HG02981 (cell line): ENCODE results near the gene SLC43A1.

ENCODE experiments used
- ATAC-seq: cut with Tn5 transposase; IDR thresholded peaks from one replicate; pipeline ENCODE4 v1.9.1; 2021; ENCODE audit warnings: mild to moderate bottlenecking, moderate library complexity; ENCODE audit not compliant: unreplicated experiment

SLC43A1 gene

GRCh38 chr11:57499413-57499982, 16.0 kb downstream of the SLC43A1 start:
- peak; percentile 99 for ATAC-seq

DNA sequence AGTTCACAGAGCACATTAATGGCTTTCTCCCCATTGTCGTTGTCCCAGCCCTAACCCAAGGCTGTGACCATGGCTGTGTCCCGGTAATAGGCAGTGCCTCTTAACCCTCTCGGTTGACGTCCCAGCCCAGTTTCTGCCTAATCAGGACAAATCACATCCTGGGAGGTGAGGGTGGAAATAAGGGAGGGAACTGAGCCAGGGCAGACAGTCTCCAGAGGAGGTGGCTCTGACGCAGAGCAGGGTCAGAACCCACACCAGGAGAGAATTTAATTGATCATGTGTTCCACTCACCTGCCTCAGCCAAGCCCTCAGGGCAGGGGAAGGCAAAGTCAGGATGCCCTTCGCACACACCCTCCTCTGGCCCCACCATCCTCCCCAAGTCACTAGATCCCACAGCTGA, 17.0 kb downstream of the SLC43A1 start:
- no peak for ATAC-seq

GRCh38 chr11:57497303-57498247, 17.9 kb downstream of the SLC43A1 start:
- no peak for ATAC-seq

DNA sequence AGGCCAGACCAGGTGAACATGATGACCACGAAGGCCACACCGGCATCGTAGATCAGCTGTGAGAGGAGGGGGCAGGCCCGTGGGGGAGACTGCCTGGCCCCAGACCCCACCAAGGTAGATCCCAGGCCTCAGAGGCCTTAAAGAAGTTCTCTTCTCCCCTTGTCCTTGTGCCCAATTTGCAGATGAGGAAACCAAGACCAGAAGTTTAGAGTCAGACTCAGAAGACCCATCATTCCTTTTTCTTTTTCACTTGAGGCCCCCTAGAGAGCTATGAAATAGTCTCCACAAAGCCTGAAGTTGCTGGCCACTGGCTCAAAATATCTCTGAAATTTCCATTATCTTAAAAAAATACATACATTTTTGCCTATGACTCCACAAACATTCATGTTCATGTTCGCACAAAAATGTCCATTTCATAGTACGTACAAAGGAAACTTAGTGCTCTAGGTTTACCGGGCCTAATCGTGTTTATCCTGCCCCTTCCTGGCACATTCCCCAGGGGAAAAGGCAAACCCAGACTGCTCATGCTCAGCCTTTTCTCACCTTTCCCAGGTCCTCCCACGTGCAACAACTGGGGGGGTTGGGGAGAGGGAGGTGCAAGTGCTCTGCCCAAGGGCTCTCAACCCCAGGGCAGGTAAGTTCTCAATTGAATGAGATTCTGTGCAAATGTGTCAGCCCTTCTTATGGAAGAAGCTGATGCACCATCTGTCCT, 19.2 kb downstream of the SLC43A1 start:
- no peak for ATAC-seq

DNA sequence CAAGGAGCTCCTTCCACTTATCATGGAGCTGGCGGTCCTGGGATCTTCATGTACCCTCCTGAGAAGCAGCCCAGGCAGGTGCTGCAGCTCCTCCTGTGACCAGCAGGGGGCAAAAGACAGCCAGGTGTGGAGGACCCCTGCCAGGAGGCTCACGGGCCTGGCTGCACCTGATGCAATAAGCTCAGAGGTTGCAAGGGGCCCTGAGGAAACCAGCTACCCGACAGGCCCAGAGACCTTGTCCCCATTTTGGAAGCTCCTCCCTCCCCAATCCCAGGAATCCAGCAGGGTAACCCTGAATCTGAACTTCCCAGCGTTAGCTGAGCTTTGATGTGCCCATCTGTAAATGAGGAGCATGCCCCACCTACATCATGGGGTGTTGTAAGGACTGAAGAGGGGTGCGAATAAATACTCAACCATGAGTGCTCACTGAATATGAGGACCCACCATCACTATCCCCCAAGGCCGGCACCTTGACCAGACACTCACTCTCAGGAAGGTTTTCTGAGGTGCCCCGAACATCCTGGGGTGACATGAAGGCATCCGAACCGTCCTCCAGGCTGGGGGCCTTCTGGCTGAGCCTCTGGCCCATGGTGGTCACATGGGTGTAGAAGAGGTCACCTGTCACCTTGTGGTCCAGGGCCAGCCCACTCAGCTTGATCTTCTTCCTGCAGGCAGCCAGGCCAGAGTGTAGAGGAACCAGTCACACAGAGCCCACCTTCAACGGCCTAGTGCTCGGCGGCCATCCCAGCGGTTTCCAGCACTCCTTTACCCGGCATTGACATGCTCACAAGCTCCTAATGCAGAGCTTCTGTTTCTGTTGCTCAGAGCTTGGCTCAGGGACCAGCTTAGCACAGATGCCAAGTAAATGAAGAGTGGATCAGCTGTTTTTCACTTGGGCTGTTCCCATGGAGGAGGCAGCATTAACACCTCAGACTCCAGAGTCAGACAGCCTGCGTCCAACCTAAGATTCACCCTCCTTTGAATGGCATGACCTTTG, 21.7 kb downstream of the SLC43A1 start:
- ATAC-seq: no peak

- ATAC-seq: no peak
These were observed 24.0 kb downstream of the SLC43A1 start for GRCh38 chr11:57491371-57492061.

GRCh38 chr11:57490456-57491248, 24.9 kb downstream of the SLC43A1 start:
- no peak for ATAC-seq

- no peak for ATAC-seq
These were observed 27.4 kb downstream of the SLC43A1 start for GRCh38 chr11:57487920-57488659.

DNA sequence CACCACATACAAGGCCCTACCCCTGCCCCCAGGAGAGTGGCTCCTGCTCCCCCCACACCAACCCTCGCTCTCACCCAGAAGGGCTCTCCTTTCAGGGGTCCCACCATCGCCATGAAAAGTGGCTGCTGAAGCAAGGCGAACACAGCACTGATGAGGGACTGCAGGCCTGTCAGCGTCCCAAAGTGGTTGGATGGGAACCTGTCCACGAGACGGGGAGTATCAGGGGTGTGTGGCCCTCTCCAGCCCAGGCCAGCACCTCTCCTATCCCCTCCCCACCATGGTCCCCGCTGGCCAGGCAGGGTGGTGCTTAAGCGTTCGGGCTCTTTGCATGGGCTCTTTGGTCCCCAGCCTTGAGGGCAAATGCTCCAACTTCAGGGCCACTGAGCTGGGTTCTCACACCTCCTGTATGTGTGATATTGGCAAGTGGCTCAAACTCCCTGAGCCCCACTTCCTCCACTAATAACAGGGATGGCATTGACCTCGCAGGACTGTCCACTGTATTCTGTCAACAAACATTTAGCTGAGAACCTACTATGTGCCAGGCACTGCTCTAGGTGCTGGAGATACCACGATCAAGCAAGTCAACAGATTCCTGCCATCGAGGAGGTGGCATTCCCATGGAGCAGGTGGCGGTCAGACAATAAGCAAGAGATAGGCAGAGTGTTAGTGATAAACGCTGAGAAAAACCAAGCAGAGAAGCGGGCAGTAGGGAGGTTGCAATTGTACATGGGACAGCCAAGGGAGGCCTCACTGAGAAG, 28.3 kb downstream of the SLC43A1 start:
- no peak for ATAC-seq

DNA sequence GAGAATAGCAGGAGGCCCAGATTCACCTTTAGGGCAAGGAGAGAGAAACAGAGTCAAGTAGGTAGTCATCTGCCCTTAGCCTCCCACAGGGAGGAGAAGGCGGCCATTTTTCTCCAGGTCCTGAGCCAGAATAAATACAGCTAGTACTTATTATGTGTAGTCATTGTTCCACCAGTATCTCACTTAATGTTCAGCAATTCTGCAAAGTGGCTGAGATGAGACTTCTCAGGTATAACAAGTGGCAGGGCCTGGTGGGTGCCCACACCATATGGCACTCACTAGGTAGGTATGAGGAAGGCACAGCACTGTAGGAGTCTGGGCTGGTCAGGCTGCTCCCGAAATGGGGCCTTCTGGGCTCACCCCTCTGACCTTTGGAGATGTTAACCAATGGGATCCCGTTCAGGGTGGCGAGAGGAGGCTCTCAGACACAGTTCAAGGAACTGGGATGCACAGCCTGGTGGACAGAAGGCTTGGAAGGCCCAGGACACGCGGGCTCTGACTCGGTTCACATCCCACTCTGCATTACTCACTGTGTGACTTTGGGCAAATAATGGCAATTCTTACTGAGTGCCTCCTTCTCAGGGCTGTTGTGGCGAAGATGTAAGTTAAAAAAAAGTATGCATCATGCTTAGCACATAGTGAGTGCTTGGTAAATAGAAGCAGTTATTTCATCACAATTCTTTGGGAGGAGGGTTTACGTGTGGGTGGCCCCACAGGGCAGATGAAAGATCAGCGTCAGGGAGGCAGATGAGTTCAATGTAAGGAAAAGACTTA, 30.1 kb downstream of the SLC43A1 start:
- no peak for ATAC-seq

GRCh38 chr11:57484141-57484710, 31.3 kb downstream of the SLC43A1 start:
- peak; percentile 56 for ATAC-seq

DNA sequence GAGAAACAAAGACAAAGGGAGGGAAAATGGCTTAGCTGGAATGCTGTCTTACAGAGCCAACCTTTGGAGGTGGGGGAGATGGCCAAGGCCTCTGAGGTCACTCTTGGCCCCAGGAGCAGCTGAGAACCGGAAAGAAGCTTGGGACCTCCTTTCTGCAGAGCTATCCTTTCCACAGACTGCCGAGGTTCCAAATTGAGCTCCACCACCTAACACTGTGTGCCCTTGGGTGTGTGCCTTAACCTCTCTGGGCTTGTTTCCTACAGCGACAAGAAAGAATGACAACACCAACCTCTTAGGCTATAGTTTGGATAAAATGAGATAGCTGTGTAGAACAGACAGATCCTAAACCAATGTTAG, 32.0 kb downstream of the SLC43A1 start:
- no peak for ATAC-seq

DNA sequence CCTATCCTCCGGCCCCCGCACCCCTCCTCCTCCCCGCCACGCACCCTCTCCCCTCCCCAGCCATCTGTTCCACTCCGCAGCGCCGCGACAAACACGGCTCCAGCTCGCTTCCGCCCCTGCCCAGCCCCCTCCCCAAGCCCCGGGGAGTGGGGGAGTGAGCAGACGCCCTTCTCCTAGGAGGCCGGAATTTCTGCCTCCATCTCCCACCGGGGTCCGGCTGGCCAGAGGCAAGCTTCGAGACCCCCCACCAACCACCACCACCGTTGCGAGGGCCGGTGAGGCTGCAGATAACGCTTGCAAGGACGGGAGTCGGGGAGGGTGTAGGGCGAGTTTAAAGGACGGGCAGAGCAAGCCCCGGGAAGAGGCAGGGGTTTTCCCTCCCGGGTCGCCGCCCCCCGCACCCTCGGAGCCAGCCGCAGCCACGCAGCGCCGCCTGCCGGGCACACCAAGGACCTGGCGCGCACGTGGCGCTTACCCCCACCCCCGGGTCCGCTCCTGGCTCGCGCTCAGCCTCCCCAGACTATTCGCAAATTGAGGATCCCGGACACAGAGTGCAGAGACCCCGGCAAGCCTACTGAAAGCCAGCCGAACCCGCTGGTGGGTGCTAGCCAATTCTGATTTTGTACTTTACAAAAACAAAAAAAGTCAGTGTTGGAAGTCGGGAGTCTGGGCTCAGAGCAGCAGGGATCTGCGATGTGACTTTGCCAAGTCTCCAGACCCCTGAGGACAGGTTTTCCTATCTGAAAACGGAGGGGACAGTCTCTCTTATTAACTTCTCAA, 32.5 kb downstream of the SLC43A1 start:
- no peak for ATAC-seq

- no peak for ATAC-seq
These were observed 33.4 kb downstream of the SLC43A1 start for GRCh38 chr11:57481915-57482781.

DNA sequence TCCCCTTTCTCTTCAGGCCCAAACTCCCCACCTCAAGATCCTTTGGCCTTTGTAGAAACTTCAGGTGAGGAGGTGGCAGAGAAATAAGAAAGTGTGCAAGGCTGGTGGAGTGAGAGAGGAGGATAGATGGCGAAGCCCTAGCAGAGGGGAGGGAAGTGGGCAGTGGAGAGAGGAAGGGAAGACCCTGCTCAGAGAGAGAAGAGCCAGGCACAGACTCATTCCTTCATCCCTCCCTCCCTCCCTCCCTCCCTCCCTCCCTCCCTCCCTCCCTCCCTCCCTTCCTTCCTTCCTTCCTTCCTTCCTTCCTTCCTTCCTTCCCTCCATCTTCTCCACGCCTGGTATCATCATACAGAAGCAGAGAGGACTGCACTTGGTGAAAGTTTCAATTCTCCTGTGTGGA, 34.2 kb downstream of the SLC43A1 start:
- ATAC-seq: no peak
